ENCODE measurements around the gene CCDC194. TPM values are rescaled to one million over a fixed set of nuclear protein-coding genes. Genes with fewer than 3 reads are reported as not detected.
A peak's percentile ranks its signal among the peaks of the same experiment; 100 is the strongest.

CCDC194 gene
- total RNA-seq, 1 donor from 2014 or later = not detected

GRCh38 chr19:17420475-17420924 is 26.5 kb upstream of the CCDC194 start:
- no peak for FAIRE-seq
- TF ChIP-seq CTCF (IDR thresholded peaks at IDR 0.05; ENCODE audit: insufficient read depth, low read length, severe bottlenecking) = no peak

GRCh38 chr19:17419621-17420474 is 25.9 kb upstream of the CCDC194 start, which contains the start of gene MVB12A:
Gene MVB12A, plus strand, starts transcription at chr19:17420047. Its CDS starts 89 bp downstream, at chr19:17420136.
- no peaks in the 10 kb centered on the region for H3K27me3 ChIP-seq (ENCODE audit: control insufficient read depth, insufficient read depth, low read length)
- no peak for FAIRE-seq
- peaks cover 3% of the 10 kb centered on the region for H3K36me3 ChIP-seq (ENCODE audit: control insufficient read depth, insufficient read depth, low read length)
- peak; percentile 96 for DNase-seq (ENCODE audit: low read depth)
- no peak for TF ChIP-seq CTCF (IDR thresholded peaks at IDR 0.05; ENCODE audit: insufficient read depth, low read length, severe bottlenecking)
- H3K4me3 ChIP-seq (ENCODE audit: low read depth, low read length) = peak within 1 kb of the TSS; percentile 66

More at GRCh38 chr19:17420475-17420924, 26.5 kb upstream of the CCDC194 start:
- DNase-seq (ENCODE audit: low read depth) = no peak
- Histone ChIP-seq H3K36me3 (ENCODE audit: control insufficient read depth, insufficient read depth, low read length) (peaks cover 3% of the 10 kb centered on the region), H3K4me3 (ENCODE audit: low read depth, low read length) (peak overlapping the region; percentile 66), H3K27me3 (ENCODE audit: control insufficient read depth, insufficient read depth, low read length) (no peaks in the 10 kb centered on the region)

GRCh38 chr19:17419154-17419620 is 25.2 kb upstream of the CCDC194 start:
- H3K36me3 ChIP-seq (ENCODE audit: control insufficient read depth, insufficient read depth, low read length) = peaks cover 3% of the 10 kb centered on the region
- peak overlapping the region; percentile 38 for H3K4me3 ChIP-seq (ENCODE audit: low read depth, low read length)
- H3K27me3 ChIP-seq (ENCODE audit: control insufficient read depth, insufficient read depth, low read length) = no peaks in the 10 kb centered on the region
- FAIRE-seq = no peak
- DNase-seq (ENCODE audit: low read depth) = no peak
- TF ChIP-seq CTCF (IDR thresholded peaks at IDR 0.05; ENCODE audit: insufficient read depth, low read length, severe bottlenecking) = no peak

GRCh38 chr19:17418710-17419109 is 24.7 kb upstream of the CCDC194 start:
- FAIRE-seq = no peak
- no peak for TF ChIP-seq CTCF (IDR thresholded peaks at IDR 0.05; ENCODE audit: insufficient read depth, low read length, severe bottlenecking)
- DNase-seq (ENCODE audit: low read depth) = no peak
- Histone ChIP-seq H3K4me3 (ENCODE audit: low read depth, low read length) (no peak overlapping the region), H3K27me3 (ENCODE audit: control insufficient read depth, insufficient read depth, low read length) (no peaks in the 10 kb centered on the region), H3K36me3 (ENCODE audit: control insufficient read depth, insufficient read depth, low read length) (peaks cover 2% of the 10 kb centered on the region)

GRCh38 chr19:17415121-17415520 is 21.1 kb upstream of the CCDC194 start:
- DNase-seq (ENCODE audit: low read depth) (no peak), FAIRE-seq (no peak)
- no peak overlapping the region for H3K4me3 ChIP-seq (ENCODE audit: low read depth, low read length)
- H3K36me3 ChIP-seq (ENCODE audit: control insufficient read depth, insufficient read depth, low read length) = no peaks in the 10 kb centered on the region
- H3K27me3 ChIP-seq (ENCODE audit: control insufficient read depth, insufficient read depth, low read length) = no peaks in the 10 kb centered on the region
- no peak for TF ChIP-seq CTCF (IDR thresholded peaks at IDR 0.05; ENCODE audit: insufficient read depth, low read length, severe bottlenecking)
